Endothelial cell of umbilical vein (primary cell): ENCODE results near the gene TMC4. TPM values are rescaled to one million over a fixed set of nuclear protein-coding genes. Genes with fewer than 3 reads are reported as not detected.

Experiments
- BruUV-seq: library from RNA; stranded (reverse); fragments of 400-500 nt; replicated peaks from 2 replicates; lab custom pipeline; 2021; lab: Mats Ljungman, UMichigan
- CTCF ChIA-PET: fragments of 300-600, 350-600 bp; sonication (Branson Sonifier 250); formaldehyde crosslinking; loops from one replicate; lab custom pipeline; 2021; ENCODE audit warnings: antibody characterized with exemption, inconsistent platforms; lab: Charles Lee
- POLR2A ChIA-PET: fragments of 300-600, 350-600 bp; sonication (Branson Sonifier 250); formaldehyde crosslinking; loops from one replicate; lab custom pipeline; 2021; ENCODE audit warnings: antibody characterized with exemption, inconsistent platforms; lab: Charles Lee
- DNase-seq: peaks from one replicate; pipeline ENCODE4 v3.0.0-alpha.2; 2011; ENCODE audit warnings: low read depth, low spot score
- FAIRE-seq: peaks from 2 replicates; lab custom pipeline; 2011; peaks lifted over from hg19 to GRCh38; lab: Jason Lieb, UNC
- H2AFZ ChIP-seq: 2 replicates; pipeline ENCODE4 v1.6.0; 2012; ENCODE audit warnings: low read depth, low read length, control low read depth, inconsistent platforms
- H3K27ac ChIP-seq: 2 replicates; pipeline ENCODE4 v1.5.1; 2011; ENCODE audit warnings: low read depth, mild to moderate bottlenecking, control low read depth, low read length, moderate library complexity; ENCODE audit not compliant: insufficient read depth
- H3K27me3 ChIP-seq, 2 experiments: 2 replicates each; pipeline versions ENCODE4 v1.6.0 to v1.6.1; 2011; ENCODE audit warnings: low read length in 2 of 2, mixed read lengths in 1 of 2; ENCODE audit not compliant: control insufficient read depth in 2 of 2, insufficient read depth in 2 of 2
- H3K36me3 ChIP-seq, 2 experiments: 2 replicates in 1 of 2; 3 replicates in 1 of 2; pipeline ENCODE4 v1.5.1; 2011; ENCODE audit warnings: low read length in 2 of 2, mild to moderate bottlenecking in 1 of 2, moderate library complexity in 1 of 2; ENCODE audit not compliant: control insufficient read depth in 2 of 2, insufficient read depth in 2 of 2; ENCODE audit errors: extremely low read depth in 1 of 2
- H3K4me1 ChIP-seq: 3 replicates; pipeline ENCODE4 v1.5.1; 2011; ENCODE audit warnings: mild to moderate bottlenecking, low read length; ENCODE audit not compliant: control insufficient read depth, insufficient read depth; ENCODE audit errors: extremely low read depth
- H3K4me2 ChIP-seq: 2 replicates; pipeline ENCODE4 v1.6.1; 2011; ENCODE audit warnings: low read length, control low read depth, mixed read lengths; ENCODE audit not compliant: insufficient read depth
- H3K4me3 ChIP-seq, 3 experiments: fragments of 200-600 bp in 1 of 3; sonication (generic), shearing (Covaris generic) in 1 of 3; replicated peaks in 1 of 3; 2 replicates each; pipeline ENCODE4 v1.5.1; 2011 to 2016; ENCODE audit warnings: control low read depth in 3 of 3, low read length in 3 of 3, mild to moderate bottlenecking in 2 of 3, inconsistent platforms in 1 of 3, low read depth in 1 of 3, moderate library complexity in 1 of 3; ENCODE audit not compliant: insufficient read depth in 1 of 3
- H3K79me2 ChIP-seq: 2 replicates; pipeline ENCODE4 v1.6.0; 2012; ENCODE audit warnings: low read length, inconsistent platforms; ENCODE audit not compliant: control insufficient read depth, insufficient read depth
- H3K9ac ChIP-seq: replicated peaks from 2 replicates; pipeline ENCODE3; 2011; ENCODE audit warnings: low read length, control low read depth; ENCODE audit not compliant: insufficient read depth; ENCODE audit errors: extremely low read depth
- H3K9me1 ChIP-seq: replicated peaks from 3 replicates; pipeline ENCODE4 v1.6.0; 2011; ENCODE audit warnings: mild to moderate bottlenecking, low read length; ENCODE audit not compliant: control insufficient read depth, insufficient read depth; ENCODE audit errors: extremely low read depth
- H3K9me3 ChIP-seq: replicated peaks from 2 replicates; pipeline ENCODE4 v1.5.1; 2012; ENCODE audit warnings: low read length, inconsistent platforms; ENCODE audit not compliant: control insufficient read depth, insufficient read depth
- H4K20me1 ChIP-seq: replicated peaks from 2 replicates; pipeline ENCODE3; 2011; ENCODE audit warnings: mild to moderate bottlenecking, low read length; ENCODE audit not compliant: control insufficient read depth, insufficient read depth; ENCODE audit errors: extremely low read depth
- EZH2 ChIP-seq: IDR thresholded peaks from 2 replicates; pipeline ENCODE4 v1.6.1; 2012; ENCODE audit warnings: borderline replicate concordance, low read depth, mild to moderate bottlenecking, moderate library complexity, low read length, inconsistent platforms; ENCODE audit not compliant: severe bottlenecking
- FOS ChIP-seq: IDR thresholded peaks from 2 replicates; pipeline ENCODE4 v1.6.1; 2011; ENCODE audit warnings: mild to moderate bottlenecking, low read length, moderate library complexity, borderline replicate concordance; ENCODE audit not compliant: insufficient read depth
- GATA2 ChIP-seq: IDR thresholded peaks from 2 replicates; pipeline ENCODE4 v1.7.0; 2011; ENCODE audit warnings: low read depth, mild to moderate bottlenecking, moderate library complexity, mixed read lengths, low read length; ENCODE audit not compliant: insufficient read length, insufficient read depth
- JUN ChIP-seq: IDR thresholded peaks from 2 replicates; pipeline ENCODE4 v1.6.1; 2011; ENCODE audit warnings: borderline replicate concordance, low read depth; ENCODE audit not compliant: insufficient read length, insufficient read depth
- MYC ChIP-seq: IDR thresholded peaks from one replicate; pipeline ENCODE4 v1.6.1; 2011; ENCODE audit warnings: mild to moderate bottlenecking, low read depth, low read length
- POLR2A ChIP-seq: IDR thresholded peaks from 2 replicates; pipeline ENCODE4 v1.6.1; 2012; ENCODE audit warnings: low read depth, mild to moderate bottlenecking, control low read depth, low read length
- POLR2AphosphoS5 ChIP-seq: IDR thresholded peaks from 2 replicates; pipeline ENCODE4 v1.6.1; 2012; ENCODE audit warnings: low read depth, mild to moderate bottlenecking, control low read depth, low read length, moderate library complexity; ENCODE audit not compliant: insufficient read depth
- dilution Hi-C: fragments of 300-500 bp; cut with MboI; formaldehyde crosslinking; loops from one replicate; pipeline ENCODE4 v1.15.0; 2019; ENCODE audit warnings: low sequenced_read_pairs; ENCODE audit not compliant: extremely low pct_ligation_motif_present
- intact Hi-C: fragments of 100-400 bp; cut with micrococcal nuclease; formaldehyde crosslinking; loops from one replicate; pipeline ENCODE4 v1.10.0; 2022
- polyA plus RNA-seq, 4 experiments: library from polyadenylated mRNA; depleted of rRNA in 3 of 4; stranded (reverse) in 3 of 4; unstranded in 1 of 4; fragments of >200 nt; gene quantifications; 2 replicates each; pipeline versions ENCODE4 v1.2.1 to v1.2.3, GENCODE V29; 2011 to 2012; ENCODE audit warnings: missing spikeins in 1 of 4
- total RNA-seq: library from RNA; stranded (reverse); gene quantifications from 2 replicates; pipeline ENCODE4 v1.2.3, GENCODE V29; 2021
- TF ChIP-seq, protein P1 (sequence below): IDR thresholded peaks from 2 replicates; pipeline ENCODE4 v1.6.1; 2011; ENCODE audit not compliant: insufficient read depth, insufficient read length
- TF ChIP-seq, protein P2 (sequence below), 2 donors: IDR thresholded peaks; 1 replicate in 1 of 2; 2 replicates in 1 of 2; pipeline ENCODE4 v1.5.1; 2011; ENCODE audit warnings: low read length in 2 of 2, mild to moderate bottlenecking in 2 of 2, moderate library complexity in 2 of 2, control low read depth in 1 of 2, inconsistent platforms in 1 of 2, low read depth in 1 of 2; ENCODE audit not compliant: insufficient read depth in 1 of 2; ENCODE audit errors: extremely low read depth in 1 of 2

Gene TMC4
- total and polyA plus RNA-seq, 2 donors (not counting 3 experiments of a cell fraction or from before 2014, with no cell fraction given): 0.71 to 1.7 TPM

DNA sequence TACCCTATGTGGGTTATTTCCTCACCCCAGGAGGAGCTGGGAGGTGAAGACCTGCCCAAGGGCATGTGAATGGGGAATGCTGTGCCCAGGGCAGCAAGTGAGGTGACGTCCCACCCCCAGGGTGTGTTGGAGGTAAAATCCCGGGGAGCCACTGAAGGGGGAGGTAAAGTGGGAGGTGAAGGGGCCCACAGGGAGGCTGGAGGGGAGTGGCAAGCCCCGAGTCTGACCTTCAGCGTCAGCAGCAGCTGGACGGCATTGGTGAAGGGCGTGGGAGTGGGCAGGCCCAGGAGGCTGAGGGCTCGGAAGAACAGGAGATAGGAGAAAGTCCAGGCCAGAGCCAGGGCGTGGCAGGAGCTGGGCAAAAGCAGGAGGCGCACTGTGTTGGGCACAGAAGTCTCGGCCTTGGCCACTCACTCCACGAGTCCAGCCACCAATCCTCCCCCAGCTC, 14.0 kb upstream of the TMC4 start:
- H3K4me2 ChIP-seq: no peak overlapping the region
- peaks cover 7 to 17% of the 10 kb centered on the region in 2 experiments for H3K36me3 ChIP-seq
- DNase-seq (no peak), FAIRE-seq (no peak)
- POLR2A ChIA-PET: no interaction called here
- intact Hi-C loops (no loop called here), dilution Hi-C loops (no loop called here)
- CTCF ChIA-PET: interaction anchor here (1.1 kb wide), 1 partner anchor 18 kb away, joined by 4 read pairs; no protein-coding TSS in a partner anchor
- H3K4me3 ChIP-seq: no peak overlapping the region
- TF ChIP-seq FOS: no peak
- TF ChIP-seq MYC: no peak
- no peak for TF ChIP-seq POLR2A
- no peak for TF ChIP-seq POLR2AphosphoS5
- TF ChIP-seq JUN: no peak
- no peak for TF ChIP-seq GATA2
- TF ChIP-seq, protein P1, sequence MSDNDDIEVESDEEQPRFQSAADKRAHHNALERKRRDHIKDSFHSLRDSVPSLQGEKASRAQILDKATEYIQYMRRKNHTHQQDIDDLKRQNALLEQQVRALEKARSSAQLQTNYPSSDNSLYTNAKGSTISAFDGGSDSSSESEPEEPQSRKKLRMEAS: no peak
- no peak for TF ChIP-seq EZH2
- TF ChIP-seq, protein P2, sequence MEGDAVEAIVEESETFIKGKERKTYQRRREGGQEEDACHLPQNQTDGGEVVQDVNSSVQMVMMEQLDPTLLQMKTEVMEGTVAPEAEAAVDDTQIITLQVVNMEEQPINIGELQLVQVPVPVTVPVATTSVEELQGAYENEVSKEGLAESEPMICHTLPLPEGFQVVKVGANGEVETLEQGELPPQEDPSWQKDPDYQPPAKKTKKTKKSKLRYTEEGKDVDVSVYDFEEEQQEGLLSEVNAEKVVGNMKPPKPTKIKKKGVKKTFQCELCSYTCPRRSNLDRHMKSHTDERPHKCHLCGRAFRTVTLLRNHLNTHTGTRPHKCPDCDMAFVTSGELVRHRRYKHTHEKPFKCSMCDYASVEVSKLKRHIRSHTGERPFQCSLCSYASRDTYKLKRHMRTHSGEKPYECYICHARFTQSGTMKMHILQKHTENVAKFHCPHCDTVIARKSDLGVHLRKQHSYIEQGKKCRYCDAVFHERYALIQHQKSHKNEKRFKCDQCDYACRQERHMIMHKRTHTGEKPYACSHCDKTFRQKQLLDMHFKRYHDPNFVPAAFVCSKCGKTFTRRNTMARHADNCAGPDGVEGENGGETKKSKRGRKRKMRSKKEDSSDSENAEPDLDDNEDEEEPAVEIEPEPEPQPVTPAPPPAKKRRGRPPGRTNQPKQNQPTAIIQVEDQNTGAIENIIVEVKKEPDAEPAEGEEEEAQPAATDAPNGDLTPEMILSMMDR (IDR thresholded peaks at IDR 0.05; ENCODE audit: extremely low read depth in 1 of 2, insufficient read depth in 1 of 2, low read depth in 1 of 2, low read length in 2 of 2): no peak
- no peaks in the 10 kb centered on the region for H4K20me1 ChIP-seq
- no peak overlapping the region for H2AFZ ChIP-seq
- H3K27ac ChIP-seq: peak overlapping the region; percentile 6
- H3K27me3 ChIP-seq: no peaks in the 10 kb centered on the region
- H3K9me1 ChIP-seq: no peaks in the 10 kb centered on the region
- H3K4me1 ChIP-seq: peaks cover 13% of the 10 kb centered on the region
- no peak overlapping the region for H3K9ac ChIP-seq
- no TSS peak for BruUV-seq
- peaks cover 34% of the 10 kb centered on the region for H3K79me2 ChIP-seq
- H3K9me3 ChIP-seq: no peaks in the 10 kb centered on the region
